ENCODE results near the gene CADM2. TPM values are rescaled to one million over a fixed set of nuclear protein-coding genes. Genes with fewer than 3 reads are reported as not detected.

CADM2 gene
- total and polyA plus RNA-seq, 2 donors (not counting 3 experiments of a cell fraction or from before 2014, with no cell fraction given), result not detected

DNA sequence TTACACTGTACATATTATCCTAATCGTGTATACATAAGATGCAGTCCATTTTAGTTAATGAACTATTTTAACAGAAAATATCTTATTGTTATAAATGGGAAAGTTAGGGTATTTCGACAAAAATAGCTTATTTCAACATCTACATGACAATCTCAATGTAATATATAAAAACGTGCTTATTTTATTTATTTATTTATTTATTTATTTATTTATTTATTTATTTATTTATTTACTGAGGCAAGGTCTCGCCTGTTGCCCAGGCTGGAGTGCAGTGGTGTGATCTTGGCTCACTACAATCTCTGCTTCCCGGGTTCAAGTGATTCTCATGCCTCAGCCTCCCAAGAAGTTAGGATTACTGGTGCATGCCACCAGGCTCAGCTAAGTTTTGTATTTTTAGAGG, 614.2 kb downstream of the CADM2 start:
- Histone ChIP-seq H3K9me1 (replicated peaks; ENCODE audit: control insufficient read depth, extremely low read depth, insufficient read depth, low read length) (no peaks in the 10 kb centered on the region), H3K27ac (ENCODE audit: insufficient read depth, low read depth, low read length) (no peak overlapping the region), H3K27me3 (ENCODE audit: control insufficient read depth in 2 of 2, insufficient read depth in 2 of 2, low read length in 2 of 2) (no peaks in the 10 kb centered on the region), H4K20me1 (replicated peaks; ENCODE audit: control insufficient read depth, extremely low read depth, insufficient read depth, low read length) (no peaks in the 10 kb centered on the region), H3K4me3 (replicated peaks in 1 of 3; ENCODE audit: insufficient read depth in 1 of 3, low read depth in 1 of 3, low read length in 3 of 3) (no peak overlapping the region), H3K9me3 (replicated peaks; ENCODE audit: control insufficient read depth, insufficient read depth, low read length) (no peaks in the 10 kb centered on the region), H3K4me1 (ENCODE audit: control insufficient read depth, extremely low read depth, insufficient read depth, low read length) (no peaks in the 10 kb centered on the region), H3K4me2 (ENCODE audit: insufficient read depth, low read length) (no peak overlapping the region), H3K9ac (replicated peaks; ENCODE audit: extremely low read depth, insufficient read depth, low read length) (no peak overlapping the region), H3K36me3 (ENCODE audit: control insufficient read depth in 2 of 2, extremely low read depth in 1 of 2, insufficient read depth in 2 of 2, low read length in 2 of 2) (no peaks in the 10 kb centered on the region), H2AFZ (ENCODE audit: low read depth, low read length) (no peak overlapping the region), H3K79me2 (ENCODE audit: control insufficient read depth, insufficient read depth, low read length) (no peaks in the 10 kb centered on the region)
- no TSS peak for BruUV-seq (replicated peaks)
- FAIRE-seq, result no peak
- intact Hi-C loops (cut with micrococcal nuclease), result no loop called here
- POLR2A ChIA-PET, result no interaction called here
- dilution Hi-C loops (cut with MboI; ENCODE audit: extremely low pct_ligation_motif_present, low sequenced_read_pairs), result no loop called here
- CTCF ChIA-PET, result no interaction called here
- TF ChIP-seq FOS (IDR thresholded peaks at IDR 0.05; ENCODE audit: borderline replicate concordance, insufficient read depth, low read length), result no peak
- TF ChIP-seq, protein P1, sequence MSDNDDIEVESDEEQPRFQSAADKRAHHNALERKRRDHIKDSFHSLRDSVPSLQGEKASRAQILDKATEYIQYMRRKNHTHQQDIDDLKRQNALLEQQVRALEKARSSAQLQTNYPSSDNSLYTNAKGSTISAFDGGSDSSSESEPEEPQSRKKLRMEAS (IDR thresholded peaks at IDR 0.05; ENCODE audit: insufficient read depth, insufficient read length), result no peak
- no peak for TF ChIP-seq CTCF (IDR thresholded peaks at IDR 0.05; ENCODE audit: extremely low read depth in 1 of 2, insufficient read depth in 1 of 2, low read depth in 1 of 2, low read length in 2 of 2)
- DNase-seq (ENCODE audit: low read depth, low spot score), result no peak

DNA sequence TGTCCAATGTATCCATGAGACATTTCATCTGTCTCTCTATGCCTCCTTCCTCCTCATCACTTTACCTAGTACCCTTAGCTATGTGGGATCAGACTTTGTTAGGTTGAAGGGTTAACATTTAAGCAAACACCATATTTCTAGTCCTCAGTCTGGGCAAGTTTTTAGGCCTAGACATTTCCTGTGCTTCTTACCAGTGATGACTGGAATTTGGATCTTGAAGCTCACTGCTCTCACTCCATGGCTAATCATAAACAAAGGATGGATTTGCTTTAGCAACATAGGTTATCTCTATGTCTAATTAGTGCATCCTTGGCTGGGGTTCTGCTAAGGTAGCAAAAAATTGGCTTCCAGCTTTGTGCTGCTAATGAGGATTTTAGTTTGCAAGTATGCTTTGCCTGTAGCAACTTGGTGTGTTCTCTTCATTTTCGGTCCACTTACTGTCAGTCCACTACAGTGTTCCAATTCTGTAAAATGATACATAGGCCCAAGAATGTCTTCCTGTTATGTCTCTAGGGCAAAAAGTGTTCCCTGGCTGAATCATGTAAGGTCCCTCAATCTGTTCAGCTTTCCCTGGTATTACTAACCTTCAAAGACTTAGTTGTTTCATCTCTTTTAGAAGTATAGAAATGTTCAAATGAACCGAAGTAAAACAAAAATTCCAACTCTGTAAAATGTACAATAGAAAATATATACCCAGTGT, 615.4 kb downstream of the CADM2 start:
- no peak for TF ChIP-seq POLR2A (IDR thresholded peaks at IDR 0.05; ENCODE audit: low read depth, low read length)
- no peak for TF ChIP-seq CTCF (IDR thresholded peaks at IDR 0.05; ENCODE audit: extremely low read depth in 1 of 2, insufficient read depth in 1 of 2, low read depth in 1 of 2, low read length in 2 of 2)
- Histone ChIP-seq H3K4me3 (replicated peaks in 1 of 3; ENCODE audit: insufficient read depth in 1 of 3, low read depth in 1 of 3, low read length in 3 of 3) (no peak overlapping the region), H3K27ac (ENCODE audit: insufficient read depth, low read depth, low read length) (no peak overlapping the region), H3K9ac (replicated peaks; ENCODE audit: extremely low read depth, insufficient read depth, low read length) (no peak overlapping the region), H3K27me3 (ENCODE audit: control insufficient read depth in 2 of 2, insufficient read depth in 2 of 2, low read length in 2 of 2) (no peaks in the 10 kb centered on the region), H2AFZ (ENCODE audit: low read depth, low read length) (no peak overlapping the region), H4K20me1 (replicated peaks; ENCODE audit: control insufficient read depth, extremely low read depth, insufficient read depth, low read length) (no peaks in the 10 kb centered on the region), H3K36me3 (ENCODE audit: control insufficient read depth in 2 of 2, extremely low read depth in 1 of 2, insufficient read depth in 2 of 2, low read length in 2 of 2) (no peaks in the 10 kb centered on the region), H3K9me3 (replicated peaks; ENCODE audit: control insufficient read depth, insufficient read depth, low read length) (no peaks in the 10 kb centered on the region), H3K4me1 (ENCODE audit: control insufficient read depth, extremely low read depth, insufficient read depth, low read length) (no peaks in the 10 kb centered on the region), H3K9me1 (replicated peaks; ENCODE audit: control insufficient read depth, extremely low read depth, insufficient read depth, low read length) (no peaks in the 10 kb centered on the region), H3K79me2 (ENCODE audit: control insufficient read depth, insufficient read depth, low read length) (no peaks in the 10 kb centered on the region), H3K4me2 (ENCODE audit: insufficient read depth, low read length) (no peak overlapping the region)
- FAIRE-seq (no peak), DNase-seq (ENCODE audit: low read depth, low spot score) (no peak)
- intact Hi-C loops (cut with micrococcal nuclease) (no loop called here), dilution Hi-C loops (cut with MboI; ENCODE audit: extremely low pct_ligation_motif_present, low sequenced_read_pairs) (no loop called here)
- no TSS peak for BruUV-seq (replicated peaks)
- POLR2A ChIA-PET, result no interaction called here
- CTCF ChIA-PET, result no interaction called here
